GM21381 (cell line): ENCODE measurements around the gene SLC29A3.

ENCODE experiments used
- ATAC-seq: cut with Tn5 transposase; IDR thresholded peaks from one replicate; pipeline ENCODE4 v1.9.1; 2021; ENCODE audit warnings: mild to moderate bottlenecking, moderate library complexity; ENCODE audit not compliant: unreplicated experiment

SLC29A3 gene

GRCh38 chr10:71409516-71410104 lies 90.6 kb downstream of the SLC29A3 start:
- no peak for ATAC-seq
